ENCODE results near the gene TMCC2.

TMCC2 gene

GRCh38 chr1:205306929-205307566, 79.3 kb downstream of the TMCC2 start:
- no peak for DNase-seq

- no peak for DNase-seq
Observed at GRCh38 chr1:205309741-205310140, 82.0 kb downstream of the TMCC2 start.

- no peak for DNase-seq
Observed at GRCh38 chr1:205310976-205311704, 83.4 kb downstream of the TMCC2 start.

- no peak for DNase-seq
Observed at GRCh38 chr1:205312866-205313562, 85.3 kb downstream of the TMCC2 start.

- DNase-seq: no peak
Observed at GRCh38 chr1:205313563-205314308, 86.0 kb downstream of the TMCC2 start.

GRCh38 chr1:205315008-205315618, 87.4 kb downstream of the TMCC2 start:
- no peak for DNase-seq

GRCh38 chr1:205316161-205316566, 88.4 kb downstream of the TMCC2 start:
- no peak for DNase-seq

GRCh38 chr1:205317311-205317917, 89.7 kb downstream of the TMCC2 start:
- DNase-seq: peak; percentile 97

GRCh38 chr1:205318231-205318991, 90.7 kb downstream of the TMCC2 start:
- DNase-seq: peak; percentile 66

GRCh38 chr1:205319081-205320018, 91.6 kb downstream of the TMCC2 start:
- DNase-seq: peak; percentile 74

- peak; percentile 79 for DNase-seq
Observed at GRCh38 chr1:205321162-205321958, 93.6 kb downstream of the TMCC2 start, which contains the start of gene NUAK2. NUAK2 (minus strand) TSS chr1:205321745; CDS start chr1:205321628, 117 bp downstream.

GRCh38 chr1:205321959-205322283, 94.2 kb downstream of the TMCC2 start:
- no peak for DNase-seq

Measured in COR-L47 (cell line).